ENCODE data around the gene CELF4.

Gene CELF4

DNA sequence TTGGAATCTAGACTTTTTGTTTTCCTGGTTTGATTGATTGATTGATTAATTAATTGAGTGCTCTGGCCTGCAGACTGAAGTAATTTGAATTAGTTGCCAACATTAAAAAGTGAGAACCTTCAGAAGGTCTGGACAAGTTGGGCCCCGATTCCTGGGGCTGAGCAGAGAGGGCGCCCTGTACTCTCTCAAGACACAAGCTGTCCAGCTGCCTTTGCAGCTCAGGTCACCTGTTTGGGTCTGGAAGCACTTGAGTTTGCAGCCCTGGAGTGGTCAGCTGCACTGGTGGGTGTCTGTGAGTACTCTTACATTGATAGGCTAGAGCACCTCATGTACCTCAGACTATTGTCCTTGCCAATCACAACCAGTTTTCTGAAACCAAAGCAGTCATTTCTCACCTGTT lies 22.7 kb upstream of the CELF4 start:
- no peak overlapping the region for H3K27ac ChIP-seq
- no peak for DNase-seq
- TF ChIP-seq, protein P1, sequence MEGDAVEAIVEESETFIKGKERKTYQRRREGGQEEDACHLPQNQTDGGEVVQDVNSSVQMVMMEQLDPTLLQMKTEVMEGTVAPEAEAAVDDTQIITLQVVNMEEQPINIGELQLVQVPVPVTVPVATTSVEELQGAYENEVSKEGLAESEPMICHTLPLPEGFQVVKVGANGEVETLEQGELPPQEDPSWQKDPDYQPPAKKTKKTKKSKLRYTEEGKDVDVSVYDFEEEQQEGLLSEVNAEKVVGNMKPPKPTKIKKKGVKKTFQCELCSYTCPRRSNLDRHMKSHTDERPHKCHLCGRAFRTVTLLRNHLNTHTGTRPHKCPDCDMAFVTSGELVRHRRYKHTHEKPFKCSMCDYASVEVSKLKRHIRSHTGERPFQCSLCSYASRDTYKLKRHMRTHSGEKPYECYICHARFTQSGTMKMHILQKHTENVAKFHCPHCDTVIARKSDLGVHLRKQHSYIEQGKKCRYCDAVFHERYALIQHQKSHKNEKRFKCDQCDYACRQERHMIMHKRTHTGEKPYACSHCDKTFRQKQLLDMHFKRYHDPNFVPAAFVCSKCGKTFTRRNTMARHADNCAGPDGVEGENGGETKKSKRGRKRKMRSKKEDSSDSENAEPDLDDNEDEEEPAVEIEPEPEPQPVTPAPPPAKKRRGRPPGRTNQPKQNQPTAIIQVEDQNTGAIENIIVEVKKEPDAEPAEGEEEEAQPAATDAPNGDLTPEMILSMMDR (IDR thresholded peaks at IDR 0.05; ENCODE audit: low read depth, low read length): peak; percentile 45; the same call in 1 of the 2 replicates
- no peaks in the 10 kb centered on the region for H3K36me3 ChIP-seq
- H3K9me3 ChIP-seq (ENCODE audit: severe bottlenecking): no peaks in the 10 kb centered on the region
- no peak overlapping the region for H3K4me3 ChIP-seq (ENCODE audit: low read depth, low read length)
- H3K27me3 ChIP-seq (ENCODE audit: insufficient read depth, low read depth, severe bottlenecking): no peaks in the 10 kb centered on the region

DNA sequence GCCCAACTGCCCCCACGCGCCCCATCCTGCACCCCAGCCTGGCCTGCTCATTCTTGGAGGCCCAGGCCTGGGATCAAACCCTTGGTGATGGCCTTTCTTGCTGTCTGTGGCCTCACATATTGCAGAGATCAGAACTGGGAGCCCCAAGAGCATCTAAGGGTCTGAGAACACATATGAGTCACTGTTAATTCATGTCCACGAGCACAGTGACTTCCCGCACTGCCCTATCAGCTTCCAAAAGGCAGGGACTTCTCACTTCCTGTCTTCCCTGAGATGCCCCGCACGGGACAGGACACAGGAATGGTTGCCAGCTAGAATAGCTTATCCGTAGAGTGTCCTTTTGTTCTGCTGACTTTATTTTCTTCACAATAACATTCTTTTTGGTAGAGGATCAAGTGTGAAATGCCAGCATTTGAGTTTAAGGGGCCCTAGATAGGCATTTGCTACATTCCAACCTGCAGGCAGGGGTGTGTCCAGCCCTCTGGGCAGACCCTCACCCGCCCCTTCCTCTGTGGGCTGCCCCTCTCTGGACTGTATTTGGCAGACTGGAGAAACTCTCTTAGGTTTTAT lies 21.1 kb upstream of the CELF4 start:
- no peaks in the 10 kb centered on the region for H3K9me3 ChIP-seq (ENCODE audit: severe bottlenecking)
- H3K4me3 ChIP-seq (ENCODE audit: low read depth, low read length): no peak overlapping the region
- TF ChIP-seq, protein P1 (IDR thresholded peaks at IDR 0.05; ENCODE audit: low read depth, low read length): no peak
- no peak for DNase-seq
- H3K36me3 ChIP-seq: no peaks in the 10 kb centered on the region
- no peaks in the 10 kb centered on the region for H3K27me3 ChIP-seq (ENCODE audit: insufficient read depth, low read depth, severe bottlenecking)
- H3K27ac ChIP-seq: no peak overlapping the region

DNA sequence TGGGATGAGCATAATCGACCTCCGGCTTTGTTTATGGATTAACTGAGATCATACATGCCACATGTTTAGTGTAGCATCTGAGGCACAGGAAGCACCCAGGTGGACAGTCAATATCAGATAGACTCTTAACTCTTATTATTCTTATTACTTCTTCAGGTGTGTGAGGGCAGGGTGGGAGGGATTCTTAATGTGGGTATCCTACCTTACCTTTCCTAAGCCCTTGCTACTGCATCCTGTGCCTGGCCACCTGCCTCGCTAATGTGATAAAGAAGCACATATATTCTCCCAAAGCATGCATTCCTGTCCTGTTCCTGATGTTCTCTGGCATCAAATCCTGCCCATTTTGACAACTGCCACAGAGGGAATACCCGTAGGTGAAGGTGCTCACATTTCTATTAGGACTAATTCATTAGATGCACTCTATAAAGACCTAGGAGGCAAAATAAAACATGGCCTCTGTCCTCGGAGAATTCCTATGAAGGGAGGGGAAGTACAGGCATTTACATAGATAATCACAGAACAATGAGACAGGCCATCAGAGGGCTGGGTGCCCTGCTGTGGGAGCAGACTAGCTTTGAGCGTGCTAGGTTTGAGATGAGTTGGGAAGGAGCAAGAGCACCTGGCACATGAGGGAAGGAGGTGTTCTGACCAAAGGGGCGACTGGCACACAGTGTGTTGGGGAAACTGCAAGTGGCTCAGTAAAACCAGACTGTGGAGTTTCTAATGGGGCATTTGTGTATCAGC lies 19.5 kb upstream of the CELF4 start:
- no peaks in the 10 kb centered on the region for H3K27me3 ChIP-seq (ENCODE audit: insufficient read depth, low read depth, severe bottlenecking)
- no peak overlapping the region for H3K4me3 ChIP-seq (ENCODE audit: low read depth, low read length)
- H3K27ac ChIP-seq: no peak overlapping the region
- no peaks in the 10 kb centered on the region for H3K9me3 ChIP-seq (ENCODE audit: severe bottlenecking)
- TF ChIP-seq, protein P1 (IDR thresholded peaks at IDR 0.05; ENCODE audit: low read depth, low read length): no peak
- DNase-seq: no peak
- no peaks in the 10 kb centered on the region for H3K36me3 ChIP-seq

DNA sequence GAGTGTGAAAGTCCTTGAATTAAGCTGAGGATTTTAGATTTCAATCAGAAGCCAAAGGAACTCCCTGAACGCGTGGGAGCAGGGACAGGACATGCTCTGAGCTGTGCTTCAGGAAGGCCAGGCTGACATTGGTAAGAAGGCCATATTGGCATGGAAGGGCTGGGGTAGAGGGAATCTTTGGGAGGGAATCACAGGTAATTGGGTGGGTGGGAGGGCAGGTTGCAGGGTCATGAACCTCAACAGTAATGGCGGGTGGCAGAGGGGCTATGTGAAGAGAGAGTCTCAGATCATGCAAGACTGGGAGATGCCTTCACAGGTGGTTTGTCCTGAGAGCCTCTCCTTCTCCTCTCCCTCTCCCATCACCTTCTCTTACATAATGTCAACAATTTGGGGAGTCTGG lies 18.6 kb upstream of the CELF4 start:
- TF ChIP-seq, protein P1 (IDR thresholded peaks at IDR 0.05; ENCODE audit: low read depth, low read length): no peak
- no peaks in the 10 kb centered on the region for H3K9me3 ChIP-seq (ENCODE audit: severe bottlenecking)
- H3K27ac ChIP-seq: no peak overlapping the region
- H3K36me3 ChIP-seq: no peaks in the 10 kb centered on the region
- no peak overlapping the region for H3K4me3 ChIP-seq (ENCODE audit: low read depth, low read length)
- no peak for DNase-seq
- H3K27me3 ChIP-seq (ENCODE audit: insufficient read depth, low read depth, severe bottlenecking): no peaks in the 10 kb centered on the region

DNA sequence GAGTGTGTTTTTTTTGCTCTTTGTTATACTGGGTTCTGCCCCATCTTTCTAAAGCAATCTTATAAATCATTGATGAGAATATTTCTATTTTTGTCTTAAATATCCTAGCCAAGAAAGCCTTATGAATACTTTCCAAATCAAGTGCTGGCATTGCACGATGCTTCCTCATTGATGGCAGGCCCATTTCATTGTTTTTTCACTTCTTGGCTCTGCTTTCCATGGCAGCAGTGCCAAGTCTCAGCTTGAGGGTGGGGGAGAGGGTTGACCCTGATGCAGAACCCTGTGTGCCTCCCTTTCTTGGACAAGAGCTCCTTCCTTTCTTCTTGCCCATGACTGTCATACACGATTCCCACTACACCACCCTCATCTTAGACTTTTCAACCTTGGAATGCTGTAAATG lies 16.7 kb upstream of the CELF4 start:
- DNase-seq: no peak
- H3K4me3 ChIP-seq (ENCODE audit: low read depth, low read length): no peak overlapping the region
- H3K9me3 ChIP-seq (ENCODE audit: severe bottlenecking): no peaks in the 10 kb centered on the region
- H3K27ac ChIP-seq: no peak overlapping the region
- TF ChIP-seq, protein P1 (IDR thresholded peaks at IDR 0.05; ENCODE audit: low read depth, low read length): no peak
- H3K27me3 ChIP-seq (ENCODE audit: insufficient read depth, low read depth, severe bottlenecking): no peaks in the 10 kb centered on the region
- no peaks in the 10 kb centered on the region for H3K36me3 ChIP-seq
